Left kidney (tissue), 2 donors: ENCODE measurements around the gene NSF. TPM values are rescaled to one million over a fixed set of nuclear protein-coding genes. Genes with fewer than 3 reads are reported as not detected.

Source experiments
- DNase-seq: peaks from one replicate; pipeline ENCODE4 v3.0.0-alpha.2; 2013
- polyA plus RNA-seq: library from polyadenylated mRNA; unstranded; fragments of 120-200 nt; gene quantifications from one replicate; pipeline ENCODE4 v1.2.1, GENCODE V29; 2013; ENCODE audit not compliant: insufficient read length

The NSF gene
- polyA plus RNA-seq, 1 donor = 37.9 TPM

DNA sequence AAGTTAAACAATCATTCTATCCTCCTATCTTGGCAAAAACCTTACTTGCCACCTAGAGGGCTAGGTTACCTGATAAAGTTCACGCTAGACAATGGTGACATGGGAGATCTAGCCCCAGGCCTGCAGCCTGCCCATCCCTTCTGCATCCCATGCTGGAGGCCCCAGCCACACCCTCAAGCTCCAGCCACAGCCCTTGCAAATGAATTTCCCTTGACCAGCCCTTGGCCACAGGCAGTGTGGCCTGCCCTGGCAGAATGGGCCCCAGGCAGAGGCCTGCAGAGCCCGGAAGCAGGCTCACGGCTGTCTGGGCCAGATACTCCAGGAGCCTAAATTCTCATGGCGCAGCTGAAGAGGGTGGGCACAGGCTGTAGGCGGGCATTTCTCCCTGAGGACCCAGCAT lies 213.1 kb downstream of the NSF start:
- DNase-seq = no peak

DNA sequence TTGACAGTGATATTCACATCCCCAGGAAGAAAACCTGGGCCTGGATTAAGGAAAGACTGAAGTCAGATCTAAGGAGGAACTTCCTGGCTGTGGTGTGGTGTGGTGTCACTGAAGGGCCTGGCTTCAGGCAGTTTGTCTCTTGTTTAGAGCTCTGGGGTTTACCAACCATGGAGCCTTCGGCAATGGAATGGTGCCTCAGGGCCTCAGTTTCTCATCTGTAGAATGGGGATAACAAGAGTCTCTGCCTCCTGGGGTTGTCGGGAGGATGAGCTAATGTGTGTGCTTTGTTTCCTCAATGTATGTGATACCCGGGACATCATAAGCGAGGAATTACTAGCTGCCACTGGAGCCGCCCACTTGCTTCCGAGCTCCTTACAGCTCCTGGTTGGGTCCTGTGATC lies 215.3 kb downstream of the NSF start:
- DNase-seq = no peak

Other genes starting within 250 kb of the NSF start
- gene ARL17B, start 228.9 kb upstream of the NSF start, polyA plus RNA-seq = 16.5 TPM
- 56.6 TPM for gene LRRC37A2, start 78.2 kb upstream of the NSF start, polyA plus RNA-seq
- gene ARL17A, start 11.0 kb upstream of the NSF start, polyA plus RNA-seq = 42.5 TPM
- 1.7 TPM for gene WNT3, start 228.0 kb downstream of the NSF start, polyA plus RNA-seq